Hepatocyte (in vitro differentiated cells): ENCODE measurements around the gene BABAM1.

Experiments used
- CTCF ChIP-seq: fragments of 200-600 bp; sonication (generic); IDR thresholded peaks from 2 replicates; pipeline ENCODE4 v1.5.1; 2016; ENCODE audit warnings: antibody characterized with exemption, mild to moderate bottlenecking; ENCODE audit not compliant: poor library complexity
- EZH2 ChIP-seq: fragments of 200-600 bp; sonication (generic); IDR thresholded peaks from 2 replicates; pipeline ENCODE4 v1.6.1; 2016; ENCODE audit warnings: antibody characterized with exemption, mild to moderate bottlenecking, borderline replicate concordance
- EZH2phosphoT487 ChIP-seq: fragments of 200-600 bp; sonication (generic); IDR thresholded peaks from one replicate; pipeline ENCODE4 v1.6.1; 2018; ENCODE audit warnings: antibody characterized with exemption, mild to moderate bottlenecking, low read depth, moderate library complexity; ENCODE audit not compliant: unreplicated experiment, severe bottlenecking

GRCh38 chr19:17266975-17267788 lies at the start of gene BABAM1:
- TF ChIP-seq CTCF, result no peak
- TF ChIP-seq EZH2phosphoT487, result no peak
- TF ChIP-seq EZH2, result no peak
